HEK293 (cell line): ENCODE results near the gene SHROOM1.

Source experiments
- BCL11A ChIP-seq: fragments of 450-650 bp; formaldehyde crosslinking; IDR thresholded peaks from 2 replicates; pipeline ENCODE4 v1.5.1; 2016; ENCODE audit warnings: low read depth, missing biosample characterization, missing genetic modification characterization
- GLIS1 ChIP-seq: fragments of 450-650 bp; formaldehyde crosslinking; IDR thresholded peaks from 2 replicates; pipeline ENCODE4 v1.5.1; 2016; ENCODE audit warnings: missing biosample characterization, missing genetic modification characterization
- SCRT1 ChIP-seq: fragments of 450-650 bp; formaldehyde crosslinking; IDR thresholded peaks from 2 replicates; pipeline ENCODE4 v1.5.1; 2016; ENCODE audit warnings: missing biosample characterization, missing genetic modification characterization, borderline replicate concordance
- ZBTB20 ChIP-seq: fragments of 450-650 bp; formaldehyde crosslinking; IDR thresholded peaks from 2 replicates; pipeline ENCODE4 v1.5.1; 2016; ENCODE audit warnings: missing biosample characterization, missing genetic modification characterization
- ZBTB7A ChIP-seq: fragments of 450-650 bp; formaldehyde crosslinking; IDR thresholded peaks from 2 replicates; pipeline ENCODE4 v1.5.1; 2016; ENCODE audit warnings: low read depth, missing biosample characterization, missing genetic modification characterization
- ZBTB8A ChIP-seq: fragments of 450-650 bp; formaldehyde crosslinking; IDR thresholded peaks from 2 replicates; pipeline ENCODE4 v1.5.1; 2016; ENCODE audit warnings: missing biosample characterization, missing genetic modification characterization
- ZFP69B ChIP-seq: fragments of 450-650 bp; formaldehyde crosslinking; IDR thresholded peaks from 2 replicates; pipeline ENCODE4 v1.5.1; 2016; ENCODE audit warnings: missing biosample characterization, missing genetic modification characterization
- ZIC2 ChIP-seq: fragments of 450-650 bp; formaldehyde crosslinking; IDR thresholded peaks from 2 replicates; pipeline ENCODE4 v1.5.1; 2016; ENCODE audit warnings: missing biosample characterization, missing genetic modification characterization
- ZNF138 ChIP-seq: fragments of 450-650 bp; formaldehyde crosslinking; IDR thresholded peaks from 2 replicates; pipeline ENCODE4 v1.5.1; 2016; ENCODE audit warnings: missing biosample characterization, missing genetic modification characterization, borderline replicate concordance
- ZNF211 ChIP-seq: fragments of 450-650 bp; formaldehyde crosslinking; IDR thresholded peaks from 2 replicates; pipeline ENCODE4 v1.5.1; 2016; ENCODE audit warnings: low read depth, missing biosample characterization, missing genetic modification characterization
- ZNF23 ChIP-seq: fragments of 450-650 bp; formaldehyde crosslinking; IDR thresholded peaks from 2 replicates; pipeline ENCODE4 v1.5.1; 2016; ENCODE audit warnings: missing biosample characterization, missing genetic modification characterization, borderline replicate concordance
- ZNF24 ChIP-seq: fragments of 450-650 bp; formaldehyde crosslinking; IDR thresholded peaks from 2 replicates; pipeline ENCODE4 v1.5.1; 2016; ENCODE audit warnings: missing biosample characterization, missing genetic modification characterization
- ZNF394 ChIP-seq: fragments of 450-650 bp; formaldehyde crosslinking; IDR thresholded peaks from 2 replicates; pipeline ENCODE4 v1.5.1; 2016; ENCODE audit warnings: missing biosample characterization, missing genetic modification characterization, mild to moderate bottlenecking, moderate library complexity, borderline replicate concordance
- ZNF426 ChIP-seq: fragments of 450-650 bp; formaldehyde crosslinking; IDR thresholded peaks from 2 replicates; pipeline ENCODE4 v1.5.1; 2017; ENCODE audit warnings: missing biosample characterization, missing genetic modification characterization, mild to moderate bottlenecking, inconsistent platforms, moderate library complexity
- ZNF473 ChIP-seq: fragments of 450-650 bp; formaldehyde crosslinking; IDR thresholded peaks from 2 replicates; pipeline ENCODE4 v1.5.1; 2017; ENCODE audit warnings: missing biosample characterization, missing genetic modification characterization
- ZNF510 ChIP-seq: fragments of 450-650 bp; formaldehyde crosslinking; IDR thresholded peaks from 2 replicates; pipeline ENCODE4 v1.5.1; 2018; ENCODE audit warnings: mild to moderate bottlenecking, missing genetic modification characterization, missing biosample characterization; ENCODE audit not compliant: insufficient replicate concordance
- ZNF555 ChIP-seq: fragments of 450-650 bp; formaldehyde crosslinking; conservative IDR thresholded peaks from 2 replicates; pipeline ENCODE4 v1.5.1; 2017; ENCODE audit warnings: missing biosample characterization, mild to moderate bottlenecking, missing genetic modification characterization, inconsistent platforms
- ZNF571 ChIP-seq: fragments of 450-650 bp; formaldehyde crosslinking; IDR thresholded peaks from 2 replicates; pipeline ENCODE4 v1.5.0; 2017; ENCODE audit warnings: missing biosample characterization, missing genetic modification characterization
- ZNF610 ChIP-seq: fragments of 450-650 bp; formaldehyde crosslinking; IDR thresholded peaks from 2 replicates; pipeline ENCODE4 v1.5.1; 2016; ENCODE audit warnings: missing biosample characterization, missing genetic modification characterization, borderline replicate concordance
- ZNF658 ChIP-seq: fragments of 450-650 bp; formaldehyde crosslinking; IDR thresholded peaks from 2 replicates; pipeline ENCODE4; 2016; ENCODE audit warnings: missing biosample characterization, missing genetic modification characterization
- ZNF660 ChIP-seq: fragments of 450-650 bp; IDR thresholded peaks from 2 replicates; pipeline ENCODE4 v1.5.1; 2018; ENCODE audit warnings: missing biosample characterization, mild to moderate bottlenecking, missing genetic modification characterization
- ZNF76 ChIP-seq: fragments of 450-650 bp; formaldehyde crosslinking; IDR thresholded peaks from 2 replicates; pipeline ENCODE4; 2016; ENCODE audit warnings: low read depth, missing biosample characterization, missing genetic modification characterization, borderline replicate concordance
- TF ChIP-seq, protein P1 (sequence below): fragments of 450-650 bp; formaldehyde crosslinking; IDR thresholded peaks from 2 replicates; pipeline ENCODE4 v1.5.1; 2016; ENCODE audit warnings: missing biosample characterization, missing genetic modification characterization
- TF ChIP-seq, protein P2 (sequence below): fragments of 450-650 bp; formaldehyde crosslinking; IDR thresholded peaks from 2 replicates; pipeline ENCODE4 v1.5.1; 2016; ENCODE audit warnings: missing biosample characterization, missing genetic modification characterization
- TF ChIP-seq, protein P3 (sequence below): fragments of 450-650 bp; formaldehyde crosslinking; IDR thresholded peaks from 2 replicates; pipeline ENCODE4 v1.5.1; 2016; ENCODE audit warnings: missing biosample characterization, missing genetic modification characterization
- TF ChIP-seq, protein P4 (sequence below): fragments of 450-650 bp; formaldehyde crosslinking; IDR thresholded peaks from 2 replicates; pipeline ENCODE4 v1.5.1; 2016; ENCODE audit warnings: missing biosample characterization, missing genetic modification characterization
- TF ChIP-seq, protein P5 (sequence below): fragments of 450-650 bp; IDR thresholded peaks from 2 replicates; pipeline ENCODE4 v1.5.1; 2018; ENCODE audit warnings: missing biosample characterization, missing genetic modification characterization
- TF ChIP-seq, protein P6 (sequence below): fragments of 450-650 bp; IDR thresholded peaks from 2 replicates; pipeline ENCODE4 v1.5.1; 2018; ENCODE audit warnings: missing biosample characterization, mild to moderate bottlenecking, missing genetic modification characterization

Gene SHROOM1

DNA sequence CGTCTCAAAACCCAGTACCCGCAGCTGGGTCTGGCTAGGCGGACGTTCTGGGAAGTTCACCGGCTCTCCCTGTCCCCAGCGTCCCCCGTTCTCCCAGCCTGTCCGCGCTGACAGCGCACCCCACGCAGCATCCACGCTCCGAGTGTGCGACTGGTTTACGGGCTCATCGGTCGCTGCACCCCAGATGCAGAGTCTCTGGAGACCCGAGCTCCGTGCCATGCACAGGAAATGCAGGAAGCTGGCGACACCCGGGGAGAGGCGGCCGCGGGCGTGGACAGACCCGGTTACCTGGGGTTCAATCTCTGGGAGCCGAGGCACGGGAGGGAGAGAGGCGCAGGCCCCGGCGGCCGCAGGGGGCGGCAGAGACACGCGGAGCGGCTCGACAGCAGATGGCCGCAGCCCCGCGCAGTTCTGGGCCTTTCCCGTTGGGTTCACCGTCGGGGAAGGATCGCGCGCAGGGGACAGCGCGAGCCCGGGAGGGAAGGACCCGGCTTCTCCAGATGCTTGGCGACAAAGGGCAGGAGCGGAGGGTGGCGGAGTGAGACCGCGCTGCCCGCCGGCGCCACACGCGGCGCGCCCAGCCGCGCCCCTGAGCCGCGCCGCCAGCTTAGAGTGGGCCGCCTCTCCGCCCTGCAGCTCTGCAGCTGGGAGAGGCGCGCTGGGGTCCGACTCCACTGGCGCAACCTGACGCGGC, 558 bp downstream of the SHROOM1 start (continued):
- TF ChIP-seq, protein P1, sequence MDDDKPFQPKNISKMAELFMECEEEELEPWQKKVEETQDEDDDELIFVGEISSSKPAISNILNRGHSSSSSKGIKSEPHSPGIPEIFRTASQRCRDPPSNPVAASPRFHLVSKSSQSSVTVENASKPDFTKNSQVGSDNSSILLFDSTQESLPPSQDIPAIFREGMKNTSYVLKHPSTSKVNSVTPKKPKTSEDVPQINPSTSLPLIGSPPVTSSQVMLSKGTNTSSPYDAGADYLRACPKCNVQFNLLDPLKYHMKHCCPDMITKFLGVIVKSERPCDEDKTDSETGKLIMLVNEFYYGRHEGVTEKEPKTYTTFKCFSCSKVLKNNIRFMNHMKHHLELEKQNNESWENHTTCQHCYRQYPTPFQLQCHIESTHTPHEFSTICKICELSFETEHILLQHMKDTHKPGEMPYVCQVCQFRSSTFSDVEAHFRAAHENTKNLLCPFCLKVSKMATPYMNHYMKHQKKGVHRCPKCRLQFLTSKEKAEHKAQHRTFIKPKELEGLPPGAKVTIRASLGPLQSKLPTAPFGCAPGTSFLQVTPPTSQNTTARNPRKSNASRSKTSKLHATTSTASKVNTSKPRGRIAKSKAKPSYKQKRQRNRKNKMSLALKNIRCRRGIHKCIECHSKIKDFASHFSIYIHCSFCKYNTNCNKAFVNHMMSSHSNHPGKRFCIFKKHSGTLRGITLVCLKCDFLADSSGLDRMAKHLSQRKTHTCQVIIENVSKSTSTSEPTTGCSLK = no peak
- TF ChIP-seq ZNF24 (tag by site-specific recombination) = no peak
- TF ChIP-seq ZBTB20 (tag by site-specific recombination) = peak; percentile 42; the same call in 1 of the 2 replicates
- TF ChIP-seq, protein P2, sequence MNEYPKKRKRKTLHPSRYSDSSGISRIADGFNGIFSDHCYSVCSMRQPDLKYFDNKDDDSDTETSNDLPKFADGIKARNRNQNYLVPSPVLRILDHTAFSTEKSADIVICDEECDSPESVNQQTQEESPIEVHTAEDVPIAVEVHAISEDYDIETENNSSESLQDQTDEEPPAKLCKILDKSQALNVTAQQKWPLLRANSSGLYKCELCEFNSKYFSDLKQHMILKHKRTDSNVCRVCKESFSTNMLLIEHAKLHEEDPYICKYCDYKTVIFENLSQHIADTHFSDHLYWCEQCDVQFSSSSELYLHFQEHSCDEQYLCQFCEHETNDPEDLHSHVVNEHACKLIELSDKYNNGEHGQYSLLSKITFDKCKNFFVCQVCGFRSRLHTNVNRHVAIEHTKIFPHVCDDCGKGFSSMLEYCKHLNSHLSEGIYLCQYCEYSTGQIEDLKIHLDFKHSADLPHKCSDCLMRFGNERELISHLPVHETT (tag by site-specific recombination) = no peak
- TF ChIP-seq ZNF510 (tag by site-specific recombination) = no peak
- TF ChIP-seq ZNF394 (tag by site-specific recombination) = no peak; the same call in 1 of the 2 replicates
- TF ChIP-seq ZNF660 = peak; percentile 88
- no peak for TF ChIP-seq ZBTB7A (tag by site-specific recombination)
- TF ChIP-seq ZNF211 (tag by site-specific recombination) = no peak
- TF ChIP-seq ZNF658 (tag by site-specific recombination) = no peak
- no peak for TF ChIP-seq BCL11A (tag by site-specific recombination)
- TF ChIP-seq, protein P3, sequence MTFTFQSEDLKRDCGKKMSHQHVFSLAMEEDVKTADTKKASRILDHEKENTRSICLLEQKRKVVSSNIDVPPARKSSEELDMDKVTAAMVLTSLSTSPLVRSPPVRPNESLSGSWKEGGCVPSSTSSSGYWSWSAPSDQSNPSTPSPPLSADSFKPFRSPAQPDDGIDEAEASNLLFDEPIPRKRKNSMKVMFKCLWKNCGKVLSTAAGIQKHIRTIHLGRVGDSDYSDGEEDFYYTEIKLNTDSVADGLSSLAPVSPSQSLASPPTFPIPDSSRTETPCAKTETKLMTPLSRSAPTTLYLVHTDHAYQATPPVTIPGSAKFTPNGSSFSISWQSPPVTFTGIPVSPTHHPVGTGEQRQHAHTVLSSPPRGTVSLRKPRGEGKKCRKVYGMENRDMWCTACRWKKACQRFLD (tag by site-specific recombination) = no peak
- peak; percentile 75 for TF ChIP-seq ZIC2 (tag by site-specific recombination)
- no peak for TF ChIP-seq ZNF23 (tag by site-specific recombination)
- TF ChIP-seq ZNF76 (tag by site-specific recombination) = peak; percentile 25; the same call in 1 of the 2 replicates
- no peak for TF ChIP-seq ZNF138
- no peak for TF ChIP-seq ZNF571 (tag by site-specific recombination)
- TF ChIP-seq, protein P4, sequence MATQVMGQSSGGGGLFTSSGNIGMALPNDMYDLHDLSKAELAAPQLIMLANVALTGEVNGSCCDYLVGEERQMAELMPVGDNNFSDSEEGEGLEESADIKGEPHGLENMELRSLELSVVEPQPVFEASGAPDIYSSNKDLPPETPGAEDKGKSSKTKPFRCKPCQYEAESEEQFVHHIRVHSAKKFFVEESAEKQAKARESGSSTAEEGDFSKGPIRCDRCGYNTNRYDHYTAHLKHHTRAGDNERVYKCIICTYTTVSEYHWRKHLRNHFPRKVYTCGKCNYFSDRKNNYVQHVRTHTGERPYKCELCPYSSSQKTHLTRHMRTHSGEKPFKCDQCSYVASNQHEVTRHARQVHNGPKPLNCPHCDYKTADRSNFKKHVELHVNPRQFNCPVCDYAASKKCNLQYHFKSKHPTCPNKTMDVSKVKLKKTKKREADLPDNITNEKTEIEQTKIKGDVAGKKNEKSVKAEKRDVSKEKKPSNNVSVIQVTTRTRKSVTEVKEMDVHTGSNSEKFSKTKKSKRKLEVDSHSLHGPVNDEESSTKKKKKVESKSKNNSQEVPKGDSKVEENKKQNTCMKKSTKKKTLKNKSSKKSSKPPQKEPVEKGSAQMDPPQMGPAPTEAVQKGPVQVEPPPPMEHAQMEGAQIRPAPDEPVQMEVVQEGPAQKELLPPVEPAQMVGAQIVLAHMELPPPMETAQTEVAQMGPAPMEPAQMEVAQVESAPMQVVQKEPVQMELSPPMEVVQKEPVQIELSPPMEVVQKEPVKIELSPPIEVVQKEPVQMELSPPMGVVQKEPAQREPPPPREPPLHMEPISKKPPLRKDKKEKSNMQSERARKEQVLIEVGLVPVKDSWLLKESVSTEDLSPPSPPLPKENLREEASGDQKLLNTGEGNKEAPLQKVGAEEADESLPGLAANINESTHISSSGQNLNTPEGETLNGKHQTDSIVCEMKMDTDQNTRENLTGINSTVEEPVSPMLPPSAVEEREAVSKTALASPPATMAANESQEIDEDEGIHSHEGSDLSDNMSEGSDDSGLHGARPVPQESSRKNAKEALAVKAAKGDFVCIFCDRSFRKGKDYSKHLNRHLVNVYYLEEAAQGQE = no peak
- TF ChIP-seq, protein P5, sequence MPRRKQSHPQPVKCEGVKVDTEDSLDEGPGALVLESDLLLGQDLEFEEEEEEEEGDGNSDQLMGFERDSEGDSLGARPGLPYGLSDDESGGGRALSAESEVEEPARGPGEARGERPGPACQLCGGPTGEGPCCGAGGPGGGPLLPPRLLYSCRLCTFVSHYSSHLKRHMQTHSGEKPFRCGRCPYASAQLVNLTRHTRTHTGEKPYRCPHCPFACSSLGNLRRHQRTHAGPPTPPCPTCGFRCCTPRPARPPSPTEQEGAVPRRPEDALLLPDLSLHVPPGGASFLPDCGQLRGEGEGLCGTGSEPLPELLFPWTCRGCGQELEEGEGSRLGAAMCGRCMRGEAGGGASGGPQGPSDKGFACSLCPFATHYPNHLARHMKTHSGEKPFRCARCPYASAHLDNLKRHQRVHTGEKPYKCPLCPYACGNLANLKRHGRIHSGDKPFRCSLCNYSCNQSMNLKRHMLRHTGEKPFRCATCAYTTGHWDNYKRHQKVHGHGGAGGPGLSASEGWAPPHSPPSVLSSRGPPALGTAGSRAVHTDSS = 0 out of 2 replicates have a peak, but pooled peaks have one; percentile 9
- TF ChIP-seq ZNF473 = no peak
- TF ChIP-seq ZBTB8A (tag by site-specific recombination) = peak; percentile 81
- TF ChIP-seq ZNF610 (tag by site-specific recombination) = peak; percentile 76; the same call in 1 of the 2 replicates
- no peak for TF ChIP-seq ZNF555 (tag by site-specific recombination)
- TF ChIP-seq SCRT1 (tag by site-specific recombination) = no peak
- TF ChIP-seq, protein P6, sequence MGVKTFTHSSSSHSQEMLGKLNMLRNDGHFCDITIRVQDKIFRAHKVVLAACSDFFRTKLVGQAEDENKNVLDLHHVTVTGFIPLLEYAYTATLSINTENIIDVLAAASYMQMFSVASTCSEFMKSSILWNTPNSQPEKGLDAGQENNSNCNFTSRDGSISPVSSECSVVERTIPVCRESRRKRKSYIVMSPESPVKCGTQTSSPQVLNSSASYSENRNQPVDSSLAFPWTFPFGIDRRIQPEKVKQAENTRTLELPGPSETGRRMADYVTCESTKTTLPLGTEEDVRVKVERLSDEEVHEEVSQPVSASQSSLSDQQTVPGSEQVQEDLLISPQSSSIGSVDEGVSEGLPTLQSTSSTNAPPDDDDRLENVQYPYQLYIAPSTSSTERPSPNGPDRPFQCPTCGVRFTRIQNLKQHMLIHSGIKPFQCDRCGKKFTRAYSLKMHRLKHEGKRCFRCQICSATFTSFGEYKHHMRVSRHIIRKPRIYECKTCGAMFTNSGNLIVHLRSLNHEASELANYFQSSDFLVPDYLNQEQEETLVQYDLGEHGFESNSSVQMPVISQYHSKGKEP = no peak
- no peak; the same call in 1 of the 2 replicates for TF ChIP-seq GLIS1 (tag by site-specific recombination)
- TF ChIP-seq ZFP69B (tag by site-specific recombination) = no peak
- TF ChIP-seq ZNF426 (tag by site-specific recombination) = no peak
